Measurements from ENCODE around the gene TAF12. TPM values are rescaled to one million over a fixed set of nuclear protein-coding genes. Genes with fewer than 3 reads are reported as not detected.

The TAF12 gene
- total RNA-seq, 1 experiment from 2014 or later = 28.4 TPM

DNA sequence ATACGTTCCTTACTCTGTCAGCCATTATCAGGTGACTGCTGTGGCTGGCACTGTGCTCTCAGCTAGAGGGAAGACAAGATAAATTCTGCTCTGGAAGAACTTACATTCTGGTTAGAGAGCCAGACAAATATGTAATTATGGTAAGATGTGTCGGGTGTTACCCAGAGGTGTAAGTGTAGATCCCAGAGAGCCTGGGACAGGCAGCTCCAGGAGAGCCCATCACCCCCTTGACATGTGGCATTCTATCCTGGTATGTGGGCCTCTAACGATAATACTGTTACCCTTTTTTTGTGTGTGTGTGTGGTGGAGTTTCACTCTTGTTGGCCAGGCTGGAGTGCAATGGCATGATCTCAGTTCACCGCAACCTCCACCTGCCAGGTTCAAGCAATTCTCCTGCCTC is 71.0 kb downstream of the TAF12 start:
- Histone ChIP-seq H3K4me3 (no peak overlapping the region), H3K9me3 (ENCODE audit: insufficient read depth, low read depth) (no peaks in the 10 kb centered on the region), H3K27me3 (ENCODE audit: insufficient read depth, low read depth) (no peaks in the 10 kb centered on the region), H3K4me1 (replicated peaks; ENCODE audit: insufficient read depth) (peaks cover 4% of the 10 kb centered on the region), H3K4me2 (no peak overlapping the region), H3K9me2 (ENCODE audit: insufficient read depth) (no peaks in the 10 kb centered on the region), H3K79me2 (ENCODE audit: low read depth) (no peaks in the 10 kb centered on the region), H3K27ac (no peak overlapping the region), H3F3A (ENCODE audit: insufficient read depth, low read depth) (peaks cover 6% of the 10 kb centered on the region; the same call in 1 of the 2 replicates), H2AFZ (no peak overlapping the region), H3K36me3 (ENCODE audit: low read depth) (no peaks in the 10 kb centered on the region), H4K20me1 (ENCODE audit: insufficient read depth) (no peaks in the 10 kb centered on the region)
- intact Hi-C loops (cut with micrococcal nuclease; ENCODE audit: unreplicated experiment) = no loop called here
- CTCF ChIA-PET = no interaction called here
- DNase-seq = no peak
- no TSS peak for BruUV-seq (replicated peaks)
- POLR2A ChIA-PET (ENCODE audit: unreplicated experiment) = no interaction called here
- TF ChIP-seq, protein P1, sequence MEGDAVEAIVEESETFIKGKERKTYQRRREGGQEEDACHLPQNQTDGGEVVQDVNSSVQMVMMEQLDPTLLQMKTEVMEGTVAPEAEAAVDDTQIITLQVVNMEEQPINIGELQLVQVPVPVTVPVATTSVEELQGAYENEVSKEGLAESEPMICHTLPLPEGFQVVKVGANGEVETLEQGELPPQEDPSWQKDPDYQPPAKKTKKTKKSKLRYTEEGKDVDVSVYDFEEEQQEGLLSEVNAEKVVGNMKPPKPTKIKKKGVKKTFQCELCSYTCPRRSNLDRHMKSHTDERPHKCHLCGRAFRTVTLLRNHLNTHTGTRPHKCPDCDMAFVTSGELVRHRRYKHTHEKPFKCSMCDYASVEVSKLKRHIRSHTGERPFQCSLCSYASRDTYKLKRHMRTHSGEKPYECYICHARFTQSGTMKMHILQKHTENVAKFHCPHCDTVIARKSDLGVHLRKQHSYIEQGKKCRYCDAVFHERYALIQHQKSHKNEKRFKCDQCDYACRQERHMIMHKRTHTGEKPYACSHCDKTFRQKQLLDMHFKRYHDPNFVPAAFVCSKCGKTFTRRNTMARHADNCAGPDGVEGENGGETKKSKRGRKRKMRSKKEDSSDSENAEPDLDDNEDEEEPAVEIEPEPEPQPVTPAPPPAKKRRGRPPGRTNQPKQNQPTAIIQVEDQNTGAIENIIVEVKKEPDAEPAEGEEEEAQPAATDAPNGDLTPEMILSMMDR (conservative IDR thresholded peaks at IDR 0.05) = no peak
- no peak for TF ChIP-seq EZH2 (IDR thresholded peaks at IDR 0.05; ENCODE audit: low read depth)

DNA sequence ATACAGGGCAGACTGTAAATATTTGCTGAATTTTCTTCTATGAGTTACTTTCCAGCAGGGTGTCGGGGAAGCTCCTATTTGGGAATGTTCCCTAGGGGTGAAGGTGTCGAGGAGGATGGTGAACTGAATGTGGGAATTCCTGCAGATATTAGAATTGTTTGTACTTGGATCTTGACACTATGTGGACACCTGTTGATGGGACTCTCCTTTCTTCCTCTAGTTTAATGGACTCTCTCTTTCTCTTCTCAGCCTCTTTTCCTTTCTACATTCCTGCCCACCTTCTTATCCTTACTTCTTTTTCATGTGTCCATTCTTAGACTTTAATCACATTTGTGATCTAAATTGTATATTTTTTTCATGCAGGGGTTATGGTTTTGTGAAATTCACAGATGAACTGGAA is 75.9 kb downstream of the TAF12 start:
- no peak for TF ChIP-seq EZH2 (IDR thresholded peaks at IDR 0.05; ENCODE audit: low read depth)
- TF ChIP-seq, protein P1 (conservative IDR thresholded peaks at IDR 0.05) = no peak
- ChIA-PET POLR2A (ENCODE audit: unreplicated experiment) (interaction anchor here (0.6 kb wide), 1 partner anchor 9 kb away, joined by 10 read pairs; no protein-coding TSS in a partner anchor), CTCF (no interaction called here)
- no peaks in the 10 kb centered on the region for H3K4me1 ChIP-seq (replicated peaks; ENCODE audit: insufficient read depth)
- no TSS peak for BruUV-seq (replicated peaks)
- no peak overlapping the region for H3K4me3 ChIP-seq
- no peaks in the 10 kb centered on the region for H3K36me3 ChIP-seq (ENCODE audit: low read depth)
- intact Hi-C loops (cut with micrococcal nuclease; ENCODE audit: unreplicated experiment) = no loop called here
- no peak for DNase-seq
- no peak overlapping the region for H3K27ac ChIP-seq
- H3K9me2 ChIP-seq (ENCODE audit: insufficient read depth) = no peaks in the 10 kb centered on the region
- H3K27me3 ChIP-seq (ENCODE audit: insufficient read depth, low read depth) = no peaks in the 10 kb centered on the region
- no peaks in the 10 kb centered on the region for H3K79me2 ChIP-seq (ENCODE audit: low read depth)
- no peaks in the 10 kb centered on the region for H4K20me1 ChIP-seq (ENCODE audit: insufficient read depth)
- H3K9me3 ChIP-seq (ENCODE audit: insufficient read depth, low read depth) = no peaks in the 10 kb centered on the region
- H3K4me2 ChIP-seq = no peak overlapping the region
- no peaks in the 10 kb centered on the region for H3F3A ChIP-seq (ENCODE audit: insufficient read depth, low read depth)
- H2AFZ ChIP-seq = no peak overlapping the region

DNA sequence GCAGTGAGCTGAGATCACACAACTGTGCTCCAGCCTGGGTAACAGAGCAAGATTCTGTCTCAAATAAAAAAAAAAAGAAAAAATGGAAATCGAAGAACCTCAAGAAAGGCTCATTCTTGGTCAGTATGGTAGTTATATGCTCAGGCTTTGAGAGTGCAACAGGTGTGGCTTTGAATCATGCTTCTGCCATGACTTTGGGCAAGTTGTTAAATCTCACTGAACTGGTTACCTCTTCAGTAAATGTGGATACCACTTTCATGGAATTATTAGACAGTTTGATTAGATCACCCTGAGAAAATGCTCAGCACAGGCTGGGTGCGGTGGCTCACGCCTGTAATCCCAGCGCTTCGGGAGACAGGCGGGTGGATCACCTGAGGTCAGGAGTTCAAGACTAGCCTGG is 77.1 kb downstream of the TAF12 start:
- H3F3A ChIP-seq (ENCODE audit: insufficient read depth, low read depth) = no peaks in the 10 kb centered on the region
- intact Hi-C loops (cut with micrococcal nuclease; ENCODE audit: unreplicated experiment) = no loop called here
- TF ChIP-seq EZH2 (IDR thresholded peaks at IDR 0.05; ENCODE audit: low read depth) = no peak
- TF ChIP-seq, protein P1 (conservative IDR thresholded peaks at IDR 0.05) = no peak
- H3K4me1 ChIP-seq (replicated peaks; ENCODE audit: insufficient read depth) = no peaks in the 10 kb centered on the region
- no peak overlapping the region for H3K4me3 ChIP-seq
- no peaks in the 10 kb centered on the region for H3K79me2 ChIP-seq (ENCODE audit: low read depth)
- H4K20me1 ChIP-seq (ENCODE audit: insufficient read depth) = no peaks in the 10 kb centered on the region
- no peak overlapping the region for H3K27ac ChIP-seq
- no peaks in the 10 kb centered on the region for H3K27me3 ChIP-seq (ENCODE audit: insufficient read depth, low read depth)
- ChIA-PET CTCF (no interaction called here), POLR2A (ENCODE audit: unreplicated experiment) (no interaction called here)
- H3K36me3 ChIP-seq (ENCODE audit: low read depth) = no peaks in the 10 kb centered on the region
- BruUV-seq (replicated peaks) = no TSS peak
- no peaks in the 10 kb centered on the region for H3K9me3 ChIP-seq (ENCODE audit: insufficient read depth, low read depth)
- DNase-seq = no peak
- H2AFZ ChIP-seq = no peak overlapping the region
- H3K9me2 ChIP-seq (ENCODE audit: insufficient read depth) = no peaks in the 10 kb centered on the region
- no peak overlapping the region for H3K4me2 ChIP-seq

Measured in PC-9 (cell line).